Measurements from ENCODE around the gene RFTN1. TPM values are rescaled to one million over a fixed set of nuclear protein-coding genes. Genes with fewer than 3 reads are reported as not detected.

The RFTN1 gene
- total RNA-seq, 1 donor from 2014 or later = 6.4 TPM

DNA sequence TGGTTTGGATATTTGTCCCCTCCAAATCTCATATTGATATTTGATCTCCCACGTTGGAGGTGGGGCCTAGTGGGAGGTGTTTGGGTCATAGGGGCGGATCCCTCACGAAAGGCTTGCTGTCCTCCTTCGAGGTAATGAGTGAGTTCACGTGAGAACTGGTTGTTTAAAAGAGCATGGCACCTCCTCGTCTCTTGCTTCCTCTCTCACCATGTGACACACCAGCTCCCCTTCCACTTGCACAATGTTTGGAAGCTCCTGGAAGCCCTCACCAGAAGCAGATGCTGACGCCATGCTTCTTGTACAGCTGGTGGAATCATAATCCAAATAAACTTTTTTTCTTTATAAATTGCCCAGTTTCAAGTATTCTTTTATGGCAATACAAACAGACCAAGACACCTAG, 38.6 kb downstream of the RFTN1 start:
- no peak for DNase-seq
- H3K36me3 Mint-ChIP-seq (ENCODE audit: unreplicated experiment) = peaks cover 16% of the 10 kb centered on the region
- peaks cover 6% of the 10 kb centered on the region for H3K9me3 Mint-ChIP-seq (ENCODE audit: unreplicated experiment)
- peaks cover 2% of the 10 kb centered on the region for H3K27me3 Mint-ChIP-seq (ENCODE audit: unreplicated experiment)
- peaks cover 6% of the 10 kb centered on the region for H3K4me1 Mint-ChIP-seq (ENCODE audit: low read depth, unreplicated experiment)
- no peak overlapping the region for H3K4me3 Mint-ChIP-seq (ENCODE audit: unreplicated experiment)
- TF ChIP-seq, protein P1, sequence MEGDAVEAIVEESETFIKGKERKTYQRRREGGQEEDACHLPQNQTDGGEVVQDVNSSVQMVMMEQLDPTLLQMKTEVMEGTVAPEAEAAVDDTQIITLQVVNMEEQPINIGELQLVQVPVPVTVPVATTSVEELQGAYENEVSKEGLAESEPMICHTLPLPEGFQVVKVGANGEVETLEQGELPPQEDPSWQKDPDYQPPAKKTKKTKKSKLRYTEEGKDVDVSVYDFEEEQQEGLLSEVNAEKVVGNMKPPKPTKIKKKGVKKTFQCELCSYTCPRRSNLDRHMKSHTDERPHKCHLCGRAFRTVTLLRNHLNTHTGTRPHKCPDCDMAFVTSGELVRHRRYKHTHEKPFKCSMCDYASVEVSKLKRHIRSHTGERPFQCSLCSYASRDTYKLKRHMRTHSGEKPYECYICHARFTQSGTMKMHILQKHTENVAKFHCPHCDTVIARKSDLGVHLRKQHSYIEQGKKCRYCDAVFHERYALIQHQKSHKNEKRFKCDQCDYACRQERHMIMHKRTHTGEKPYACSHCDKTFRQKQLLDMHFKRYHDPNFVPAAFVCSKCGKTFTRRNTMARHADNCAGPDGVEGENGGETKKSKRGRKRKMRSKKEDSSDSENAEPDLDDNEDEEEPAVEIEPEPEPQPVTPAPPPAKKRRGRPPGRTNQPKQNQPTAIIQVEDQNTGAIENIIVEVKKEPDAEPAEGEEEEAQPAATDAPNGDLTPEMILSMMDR (IDR thresholded peaks at IDR 0.05; ENCODE audit: partially characterized antibody, unreplicated experiment) = no peak
- H3K27ac Mint-ChIP-seq (ENCODE audit: unreplicated experiment) = no peak overlapping the region

DNA sequence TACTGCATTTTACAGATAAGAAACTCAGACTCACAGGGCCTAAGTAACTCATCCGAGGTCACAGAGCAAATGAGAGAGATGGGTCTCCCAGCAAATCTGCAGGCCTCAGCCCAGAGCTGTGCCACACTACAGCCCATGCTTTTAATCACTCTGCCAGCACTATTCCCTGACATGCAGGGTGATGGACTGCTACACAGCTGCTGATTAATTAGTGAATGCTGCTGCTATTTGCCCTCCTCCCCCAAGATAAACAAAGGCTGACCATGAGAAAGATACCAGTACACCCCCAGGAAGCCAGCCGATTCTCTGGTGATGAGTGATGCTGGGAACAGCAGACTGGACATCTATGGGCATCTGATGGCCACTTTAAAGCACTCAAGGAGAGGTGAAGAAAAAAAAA, 39.3 kb downstream of the RFTN1 start:
- TF ChIP-seq, protein P1 (IDR thresholded peaks at IDR 0.05; ENCODE audit: partially characterized antibody, unreplicated experiment) = no peak
- Mint-ChIP-seq H3K36me3 (ENCODE audit: unreplicated experiment) (peaks cover 16% of the 10 kb centered on the region), H3K4me3 (ENCODE audit: unreplicated experiment) (no peak overlapping the region), H3K9me3 (ENCODE audit: unreplicated experiment) (peaks cover 6% of the 10 kb centered on the region), H3K27me3 (ENCODE audit: unreplicated experiment) (peaks cover 2% of the 10 kb centered on the region), H3K27ac (ENCODE audit: unreplicated experiment) (no peak overlapping the region), H3K4me1 (ENCODE audit: low read depth, unreplicated experiment) (peaks cover 6% of the 10 kb centered on the region)
- DNase-seq = no peak

DNA sequence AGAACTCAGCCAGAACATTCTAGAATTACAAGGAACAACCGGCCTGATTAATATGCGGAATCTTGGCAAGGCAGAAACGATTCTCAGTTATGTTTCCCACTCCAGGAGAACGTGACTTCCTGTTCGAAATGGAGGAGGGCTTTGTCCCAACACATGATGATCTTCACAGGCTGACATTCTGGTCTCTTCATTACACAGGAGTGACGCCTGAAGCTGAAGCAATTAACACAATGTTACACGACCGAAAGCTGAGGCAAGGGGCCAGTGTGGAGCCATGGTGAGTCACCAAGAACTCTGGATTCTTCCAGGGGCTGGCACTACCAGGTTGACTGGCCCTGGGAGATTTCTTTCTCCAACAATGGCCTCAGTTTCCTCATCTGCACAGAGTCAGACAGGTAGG, 40.9 kb downstream of the RFTN1 start:
- peaks cover 6% of the 10 kb centered on the region for H3K4me1 Mint-ChIP-seq (ENCODE audit: low read depth, unreplicated experiment)
- TF ChIP-seq, protein P1 (IDR thresholded peaks at IDR 0.05; ENCODE audit: partially characterized antibody, unreplicated experiment) = no peak
- no peak overlapping the region for H3K27ac Mint-ChIP-seq (ENCODE audit: unreplicated experiment)
- peaks cover 2% of the 10 kb centered on the region for H3K27me3 Mint-ChIP-seq (ENCODE audit: unreplicated experiment)
- no peak for DNase-seq
- peaks cover 6% of the 10 kb centered on the region for H3K9me3 Mint-ChIP-seq (ENCODE audit: unreplicated experiment)
- H3K4me3 Mint-ChIP-seq (ENCODE audit: unreplicated experiment) = no peak overlapping the region
- peaks cover 16% of the 10 kb centered on the region for H3K36me3 Mint-ChIP-seq (ENCODE audit: unreplicated experiment)

DNA sequence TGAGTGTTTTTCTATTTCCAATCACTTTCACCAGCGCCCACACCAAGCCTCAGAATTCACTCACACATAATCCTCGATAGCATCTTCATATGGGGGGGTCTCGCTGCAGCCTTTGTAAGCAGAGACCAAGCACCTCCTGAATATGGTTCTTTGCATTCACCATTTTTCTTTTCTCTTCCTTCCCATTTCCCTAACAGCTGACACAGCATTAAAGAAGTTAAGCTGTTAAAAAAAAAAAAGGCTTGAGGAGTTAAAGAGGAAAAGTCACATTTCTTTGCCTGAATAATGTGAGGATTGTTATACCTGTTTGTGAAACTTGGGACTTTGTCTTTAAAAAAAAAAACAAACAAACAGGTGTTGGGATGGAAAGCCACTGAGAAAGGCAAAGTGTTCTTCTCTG, 41.6 kb downstream of the RFTN1 start:
- no peak overlapping the region for H3K27ac Mint-ChIP-seq (ENCODE audit: unreplicated experiment)
- H3K36me3 Mint-ChIP-seq (ENCODE audit: unreplicated experiment) = peaks cover 11% of the 10 kb centered on the region
- no peak for DNase-seq
- H3K27me3 Mint-ChIP-seq (ENCODE audit: unreplicated experiment) = peaks cover 2% of the 10 kb centered on the region
- no peak overlapping the region for H3K4me3 Mint-ChIP-seq (ENCODE audit: unreplicated experiment)
- TF ChIP-seq, protein P1 (IDR thresholded peaks at IDR 0.05; ENCODE audit: partially characterized antibody, unreplicated experiment) = no peak
- H3K9me3 Mint-ChIP-seq (ENCODE audit: unreplicated experiment) = peaks cover 3% of the 10 kb centered on the region
- H3K4me1 Mint-ChIP-seq (ENCODE audit: low read depth, unreplicated experiment) = peaks cover 6% of the 10 kb centered on the region

DNA sequence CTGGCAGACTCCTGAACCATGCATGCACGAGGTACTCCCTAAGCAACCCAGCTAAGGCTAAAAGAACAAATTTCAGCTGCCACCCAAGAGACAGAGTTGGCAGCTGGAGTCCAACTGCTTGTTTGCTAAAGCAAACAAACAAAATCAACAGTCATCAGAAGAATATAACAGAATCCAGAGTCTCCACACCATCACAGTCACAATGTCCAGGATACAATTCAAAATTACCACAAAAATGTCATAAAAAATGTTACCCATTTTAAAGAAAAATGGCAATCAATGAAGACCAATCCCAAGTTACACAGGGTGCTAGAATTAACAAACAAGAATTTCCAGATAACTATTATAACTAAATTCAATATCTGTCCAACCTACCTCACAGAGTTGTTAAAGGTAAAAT, 42.9 kb downstream of the RFTN1 start:
- Mint-ChIP-seq H3K27me3 (ENCODE audit: unreplicated experiment) (peaks cover 2% of the 10 kb centered on the region), H3K9me3 (ENCODE audit: unreplicated experiment) (peaks cover 3% of the 10 kb centered on the region), H3K36me3 (ENCODE audit: unreplicated experiment) (peaks cover 11% of the 10 kb centered on the region), H3K4me3 (ENCODE audit: unreplicated experiment) (no peak overlapping the region), H3K4me1 (ENCODE audit: low read depth, unreplicated experiment) (peaks cover 4% of the 10 kb centered on the region), H3K27ac (ENCODE audit: unreplicated experiment) (no peak overlapping the region)
- no peak for DNase-seq
- TF ChIP-seq, protein P1 (IDR thresholded peaks at IDR 0.05; ENCODE audit: partially characterized antibody, unreplicated experiment) = no peak
